H1 (cell line): ENCODE data around the gene ITGA3. TPM values are rescaled to one million over a fixed set of nuclear protein-coding genes. Genes with fewer than 3 reads are reported as not detected.

Source experiments
- CTCF ChIA-PET: fragments of 300-600 bp; sonication (Branson Sonifier 250); formaldehyde crosslinking; loops from one replicate; lab custom pipeline; 2021; ENCODE audit not compliant: partially characterized antibody; lab: Charles Lee
- POLR2A ChIA-PET: fragments of 300-600 bp; sonication (Branson Sonifier 250); formaldehyde crosslinking; loops from one replicate; lab custom pipeline; 2021; ENCODE audit warnings: inconsistent platforms; ENCODE audit not compliant: partially characterized antibody; lab: Charles Lee
- DNase-seq, 2 experiments: peaks; one replicate each; pipeline versions ENCODE4 v3.0.0 to v3.0.0-alpha.2; 2010 to 2022; ENCODE audit warnings: low spot score in 2 of 2, low read depth in 1 of 2, mixed read lengths in 1 of 2
- FAIRE-seq: peaks from 2 replicates; lab custom pipeline; 2011; peaks lifted over from hg19 to GRCh38; lab: Jason Lieb, UNC
- H2AFZ ChIP-seq: 2 replicates; pipeline ENCODE4 v1.8.1; 2012; ENCODE audit warnings: low read length, inconsistent platforms
- H2AK5ac ChIP-seq: 2 replicates; pipeline ENCODE4 v1.6.1; 2013; ENCODE audit warnings: low read depth, low read length
- H2BK120ac ChIP-seq: replicated peaks from 2 replicates; pipeline ENCODE3; 2013; ENCODE audit warnings: low read depth, low read length, inconsistent platforms
- H2BK12ac ChIP-seq: 2 replicates; pipeline ENCODE4 v1.6.1; 2013; ENCODE audit warnings: low read depth, low read length
- H2BK15ac ChIP-seq: 2 replicates; pipeline ENCODE4 v1.6.1; 2013; ENCODE audit warnings: low read length
- H2BK20ac ChIP-seq: 2 replicates; pipeline ENCODE4 v1.6.1; 2013; ENCODE audit warnings: low read length
- H2BK5ac ChIP-seq: 2 replicates; pipeline ENCODE4 v1.6.1; 2013; ENCODE audit warnings: low read depth, low read length
- H3K14ac ChIP-seq: 2 replicates; pipeline ENCODE4 v1.6.1; 2013; ENCODE audit warnings: inconsistent platforms; ENCODE audit not compliant: insufficient read length
- H3K18ac ChIP-seq: 2 replicates; pipeline ENCODE4 v1.6.1; 2013; ENCODE audit warnings: low read length; ENCODE audit errors: extremely low read depth
- H3K23ac ChIP-seq: 2 replicates; pipeline ENCODE4 v1.6.1; 2013; ENCODE audit warnings: inconsistent platforms; ENCODE audit not compliant: insufficient read length
- H3K23me2 ChIP-seq: 2 replicates; pipeline ENCODE4 v1.6.1; 2013; ENCODE audit warnings: low read depth, low read length
- H3K27ac ChIP-seq: 2 replicates; pipeline ENCODE4 v1.6.1; 2011; ENCODE audit warnings: low read depth, low read length, inconsistent platforms
- H3K27me3 ChIP-seq, 4 experiments: replicated peaks in 1 of 4; 1 replicate in 1 of 4; 2 replicates in 3 of 4; pipeline versions ENCODE4 v1.6.1 to v1.8.1; 2011 to 2013; ENCODE audit warnings: low read length in 3 of 4, mild to moderate bottlenecking in 3 of 4, inconsistent platforms in 2 of 4, mixed read lengths in 2 of 4, moderate library complexity in 1 of 4; ENCODE audit not compliant: control insufficient read depth in 3 of 4, insufficient read depth in 3 of 4; ENCODE audit errors: extremely low read depth in 1 of 4
- H3K36me3 ChIP-seq, 4 experiments: 2 replicates each; pipeline versions ENCODE4 v1.6.1 to v1.8.1; 2011 to 2013; ENCODE audit warnings: mild to moderate bottlenecking in 4 of 4, low read length in 3 of 4, moderate library complexity in 2 of 4, control low read depth in 1 of 4, inconsistent platforms in 1 of 4; ENCODE audit not compliant: insufficient read depth in 4 of 4, control insufficient read depth in 2 of 4
- H3K4ac ChIP-seq: replicated peaks from 2 replicates; pipeline ENCODE3; 2013; ENCODE audit warnings: low read length, low read depth, mixed read lengths, inconsistent platforms; ENCODE audit not compliant: insufficient read length
- H3K4me1 ChIP-seq, 4 experiments: replicated peaks in 1 of 4; 1 replicate in 1 of 4; 2 replicates in 3 of 4; pipeline versions ENCODE4 v1.6.1 to v1.8.1; 2011 to 2013; ENCODE audit warnings: low read length in 3 of 4, inconsistent platforms in 2 of 4, mixed read lengths in 1 of 4; ENCODE audit not compliant: insufficient read depth in 4 of 4, control insufficient read depth in 3 of 4
- H3K4me2 ChIP-seq, 2 experiments: 2 replicates each; pipeline versions ENCODE4 v1.6.1 to v1.8.1; 2011 to 2013; ENCODE audit warnings: low read depth in 2 of 2, low read length in 2 of 2, control low read depth in 1 of 2, inconsistent platforms in 1 of 2, mild to moderate bottlenecking in 1 of 2; ENCODE audit not compliant: insufficient read depth in 1 of 2
- H3K4me3 ChIP-seq, 4 experiments: fragments of 200-600, 300-600 bp in 1 of 4; sonication (generic), shearing (Covaris generic), sonication (Bioruptor Twin) in 1 of 4; 2 replicates each; pipeline versions ENCODE4 v1.5.1 to v1.8.1; 2011 to 2016; ENCODE audit warnings: low read length in 4 of 4, low read depth in 3 of 4, control low read depth in 2 of 4, inconsistent platforms in 2 of 4, mild to moderate bottlenecking in 2 of 4, mixed read lengths in 1 of 4, moderate library complexity in 1 of 4; ENCODE audit not compliant: insufficient read depth in 2 of 4; ENCODE audit errors: extremely low read depth in 1 of 4
- H3K56ac ChIP-seq: replicated peaks from 2 replicates; pipeline ENCODE3; 2013; ENCODE audit warnings: low read depth, mild to moderate bottlenecking, mixed read lengths, low read length, inconsistent platforms; ENCODE audit not compliant: insufficient read length
- H3K79me1 ChIP-seq: 2 replicates; pipeline ENCODE4 v1.6.1; 2013; ENCODE audit warnings: low read depth, low read length, control low read depth
- H3K79me2 ChIP-seq, 2 experiments: 2 replicates each; pipeline versions ENCODE4 v1.6.1 to v1.8.1; 2012 to 2013; ENCODE audit warnings: low read length in 2 of 2, mild to moderate bottlenecking in 2 of 2, inconsistent platforms in 1 of 2; ENCODE audit not compliant: insufficient read depth in 2 of 2, control insufficient read depth in 1 of 2
- H3K9ac ChIP-seq, 4 experiments: replicated peaks in 1 of 4; 1 replicate in 1 of 4; 2 replicates in 3 of 4; pipeline versions ENCODE4 v1.6.1 to v1.8.1; 2011 to 2013; ENCODE audit warnings: low read depth in 3 of 4, low read length in 3 of 4, control low read depth in 2 of 4, mild to moderate bottlenecking in 2 of 4, moderate library complexity in 2 of 4, inconsistent platforms in 1 of 4; ENCODE audit errors: extremely low read depth in 1 of 4
- H3K9me3 ChIP-seq, 2 experiments: 2 replicates each; pipeline versions ENCODE4 v1.6.1 to v1.8.1; 2012 to 2013; ENCODE audit warnings: mild to moderate bottlenecking in 2 of 2, moderate library complexity in 2 of 2, control low read depth in 1 of 2, inconsistent platforms in 1 of 2, low read depth in 1 of 2, low read length in 1 of 2, mixed read lengths in 1 of 2; ENCODE audit not compliant: insufficient read depth in 2 of 2
- H4K20me1 ChIP-seq, 2 experiments: replicated peaks in 1 of 2; 2 replicates each; pipeline versions ENCODE3 to v1.8.1; 2011 to 2013; ENCODE audit warnings: inconsistent platforms in 2 of 2, low read length in 2 of 2, mild to moderate bottlenecking in 1 of 2; ENCODE audit not compliant: insufficient read depth in 2 of 2, control insufficient read depth in 1 of 2
- H4K5ac ChIP-seq: 2 replicates; pipeline ENCODE4 v1.6.1; 2013; ENCODE audit warnings: low read length, low read depth, mixed read lengths, inconsistent platforms; ENCODE audit not compliant: insufficient read length
- H4K8ac ChIP-seq: 2 replicates; pipeline ENCODE4 v1.8.0; 2013; ENCODE audit warnings: mild to moderate bottlenecking, moderate library complexity, low read length, inconsistent platforms; ENCODE audit not compliant: insufficient read depth; ENCODE audit errors: extremely low read depth
- H4K91ac ChIP-seq: replicated peaks from 2 replicates; pipeline ENCODE3; 2013; ENCODE audit warnings: low read length, mixed read lengths, inconsistent platforms; ENCODE audit not compliant: insufficient read length
- CREB1 ChIP-seq: IDR thresholded peaks from 2 replicates; pipeline ENCODE4 v1.6.1; 2012; ENCODE audit warnings: inconsistent platforms
- CTBP2 ChIP-seq: IDR thresholded peaks from 2 replicates; pipeline ENCODE4 v1.7.0; 2011; ENCODE audit warnings: borderline replicate concordance, mild to moderate bottlenecking, moderate library complexity, mixed read lengths, low read length; ENCODE audit not compliant: insufficient read depth, insufficient read length
- EZH2 ChIP-seq: fragments of 200-600 bp; sonication (generic); IDR thresholded peaks from 2 replicates; pipeline ENCODE4 v1.7.1; 2012; ENCODE audit warnings: low read depth, mild to moderate bottlenecking, moderate library complexity, low read length, inconsistent platforms; ENCODE audit not compliant: severe bottlenecking
- GABPA ChIP-seq: IDR thresholded peaks from 2 replicates; pipeline ENCODE4 v1.6.1; 2011; ENCODE audit warnings: mild to moderate bottlenecking, low read length, moderate library complexity, borderline replicate concordance; ENCODE audit not compliant: insufficient read depth
- NRF1 ChIP-seq: IDR thresholded peaks from 2 replicates; pipeline ENCODE4 v1.6.1; 2011; ENCODE audit warnings: mild to moderate bottlenecking, low read depth, low read length, improper control_type of control experiment
- TAF7 ChIP-seq: optimal IDR thresholded peaks from 2 replicates; pipeline ENCODE3; 2011; ENCODE audit warnings: low read depth, mild to moderate bottlenecking, inconsistent platforms, low read length, moderate library complexity, borderline replicate concordance
- WGBS, 2 experiments: shearing (Covaris generic) in 1 of 2; methylation state at CpG; one replicate each; pipeline versions ENCODE4 v1.1.6 to v1.1.7; 2013 to 2015; ENCODE audit warnings: low lambda C conversion rate in 2 of 2, mixed read lengths in 2 of 2, inconsistent platforms in 1 of 2, low coverage in 1 of 2, missing lambda C conversion rate in 1 of 2; ENCODE audit not compliant: insufficient replicate concordance in 2 of 2, insufficient coverage in 1 of 2, insufficient read length in 1 of 2; ENCODE audit errors: extremely low coverage in 1 of 2, missing lambda C conversion rate in 1 of 2; 5-methylcytosine and 5-hydroxymethylcytosine counted together
- polyA plus RNA-seq, 7 experiments: library from polyadenylated mRNA; depleted of rRNA in 3 of 7; stranded (reverse) in 5 of 7; unstranded in 2 of 7; fragments of >200 nt in 5 of 7; fragments of 200-250 nt in 2 of 7; gene quantifications; 1 replicate in 5 of 7; 2 replicates in 1 of 7; 4 replicates in 1 of 7; pipeline versions ENCODE4 v1.2.1 to v1.2.3, GENCODE V29; 2011 to 2013; ENCODE audit warnings: missing spikeins in 2 of 7, mixed read lengths in 2 of 7
- total RNA-seq: library from RNA; stranded (reverse); fragmentation: NEBNext Ultra II Directional; extraction: Animal tissue kit (Norgen Biotek cat#: 25700); gene quantifications from 2 replicates; pipeline ENCODE4 v1.2.1, GENCODE V29; 2021
- TF ChIP-seq, protein P1 (sequence below): IDR thresholded peaks from 2 replicates; pipeline ENCODE4 v1.6.1; 2012; ENCODE audit warnings: inconsistent platforms
- TF ChIP-seq, protein P2 (sequence below), 3 experiments: IDR thresholded peaks; 1 replicate in 2 of 3; 2 replicates in 1 of 3; pipeline versions ENCODE4 v1.5.1 to v1.6.1; 2011; ENCODE audit warnings: low read length in 3 of 3, mild to moderate bottlenecking in 3 of 3, inconsistent platforms in 2 of 3, low read depth in 1 of 3, moderate library complexity in 1 of 3; ENCODE audit not compliant: insufficient read depth in 1 of 3; ENCODE audit errors: control extremely low read depth in 1 of 3

Gene ITGA3
- total and polyA plus RNA-seq, 2 of the 8 experiments (the other 6 are each of a cell fraction or from before 2014, with no cell fraction given), result 24.0 to 24.2 TPM

DNA sequence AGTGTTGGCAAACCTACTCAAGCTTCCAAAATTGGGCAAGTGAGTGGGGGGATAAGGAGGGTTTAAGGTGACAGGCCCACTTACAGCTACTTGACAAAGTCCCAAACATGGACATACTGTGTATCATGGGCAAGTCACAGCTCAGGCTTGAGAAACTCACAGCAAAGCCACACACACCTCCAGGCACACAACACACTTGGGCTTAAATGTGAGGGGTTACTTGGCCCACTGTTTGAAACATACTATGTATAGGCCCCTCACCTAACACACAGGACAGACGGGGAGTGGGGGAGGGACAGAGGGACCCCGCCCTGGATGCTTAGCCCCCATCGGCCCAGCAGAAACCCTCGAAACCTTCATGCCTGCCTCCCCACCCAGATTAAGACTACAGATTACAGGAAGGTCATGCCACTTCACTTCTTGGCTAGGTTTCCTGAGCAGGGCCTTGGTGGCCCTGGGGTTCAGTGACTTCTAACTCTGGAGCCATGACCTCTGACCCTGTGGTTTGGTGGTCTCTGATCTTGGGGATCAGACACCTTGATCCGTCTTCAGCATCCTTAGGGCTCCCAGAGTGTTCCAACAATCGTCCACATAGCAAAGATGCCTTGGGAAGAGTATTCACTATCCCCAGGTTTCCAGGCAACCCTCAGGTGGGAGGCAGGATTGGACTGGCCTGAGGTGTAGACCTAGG lies 76.3 kb downstream of the ITGA3 start:
- H3K18ac ChIP-seq, result no peak overlapping the region
- no peaks in the 10 kb centered on the region for H3K9me3 ChIP-seq
- no peak overlapping the region for H2BK5ac ChIP-seq
- H3K4me3 ChIP-seq, result no peak overlapping the region
- POLR2A ChIA-PET, result interaction anchor here (1.2 to 2.9 kb wide), 6 partner anchors 8 to 32 kb away, joined by 3 to 10 read pairs (median 4); no protein-coding TSS in a partner anchor
- no peak overlapping the region for H2AK5ac ChIP-seq
- peaks cover 0 to 11% (median 2%) of the 10 kb centered on the region in 4 experiments; a peak in 4 of 7 replicates for H3K27me3 ChIP-seq
- peaks cover 0 to 2% (median 0%) of the 10 kb centered on the region in 4 experiments; a peak in 1 of 8 replicates for H3K36me3 ChIP-seq
- H2BK120ac ChIP-seq, result no peak overlapping the region
- H4K8ac ChIP-seq, result no peak overlapping the region
- DNase-seq (no peak), FAIRE-seq (no peak)
- H3K14ac ChIP-seq, result no peak overlapping the region
- H3K79me2 ChIP-seq, result no peaks in the 10 kb centered on the region
- 90% methylated on average over 6 of the region's 6 CpGs; no CpG with 5 or more reads in 1 of the 2 experiments for WGBS, 2 experiments
- H3K4me2 ChIP-seq, result no peak overlapping the region
- H3K4me1 ChIP-seq, result peaks cover 8 to 36% (median 29%) of the 10 kb centered on the region in 4 experiments
- H4K91ac ChIP-seq, result no peak overlapping the region
- peak overlapping the region; percentile 72; the same call in 1 of the 2 replicates for H2BK15ac ChIP-seq
- H3K23ac ChIP-seq, result no peak overlapping the region
- H3K56ac ChIP-seq, result no peak overlapping the region
- H3K27ac ChIP-seq, result no peak overlapping the region
- H2BK12ac ChIP-seq, result peak overlapping the region; percentile 80; the same call in 1 of the 2 replicates
- no peak overlapping the region for H2AFZ ChIP-seq
- H4K20me1 ChIP-seq, result peaks cover 0 to 1% of the 10 kb centered on the region in 2 experiments
- H3K9ac ChIP-seq, result no peak overlapping the region
- H3K23me2 ChIP-seq, result peaks cover 20% of the 10 kb centered on the region
- no peaks in the 10 kb centered on the region for H3K79me1 ChIP-seq
- peak overlapping the region; percentile 15; the same call in 1 of the 2 replicates for H2BK20ac ChIP-seq
- no peak overlapping the region for H4K5ac ChIP-seq
- H3K4ac ChIP-seq, result no peak overlapping the region
- CTCF ChIA-PET, result interaction anchor here (0.5 to 21.6 kb wide), 15 partner anchors 10 to 688 kb away, joined by 3 to 299 read pairs (median 5); partner anchors contain the start of genes PPP1R9B and TMEM92
- TF ChIP-seq EZH2 (no peak), CREB1 (no peak), TAF7 (no peak), GABPA (no peak), CTBP2 (no peak), NRF1 (no peak)
- TF ChIP-seq, protein P1, sequence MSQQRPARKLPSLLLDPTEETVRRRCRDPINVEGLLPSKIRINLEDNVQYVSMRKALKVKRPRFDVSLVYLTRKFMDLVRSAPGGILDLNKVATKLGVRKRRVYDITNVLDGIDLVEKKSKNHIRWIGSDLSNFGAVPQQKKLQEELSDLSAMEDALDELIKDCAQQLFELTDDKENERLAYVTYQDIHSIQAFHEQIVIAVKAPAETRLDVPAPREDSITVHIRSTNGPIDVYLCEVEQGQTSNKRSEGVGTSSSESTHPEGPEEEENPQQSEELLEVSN, result no peak
- TF ChIP-seq, protein P2, sequence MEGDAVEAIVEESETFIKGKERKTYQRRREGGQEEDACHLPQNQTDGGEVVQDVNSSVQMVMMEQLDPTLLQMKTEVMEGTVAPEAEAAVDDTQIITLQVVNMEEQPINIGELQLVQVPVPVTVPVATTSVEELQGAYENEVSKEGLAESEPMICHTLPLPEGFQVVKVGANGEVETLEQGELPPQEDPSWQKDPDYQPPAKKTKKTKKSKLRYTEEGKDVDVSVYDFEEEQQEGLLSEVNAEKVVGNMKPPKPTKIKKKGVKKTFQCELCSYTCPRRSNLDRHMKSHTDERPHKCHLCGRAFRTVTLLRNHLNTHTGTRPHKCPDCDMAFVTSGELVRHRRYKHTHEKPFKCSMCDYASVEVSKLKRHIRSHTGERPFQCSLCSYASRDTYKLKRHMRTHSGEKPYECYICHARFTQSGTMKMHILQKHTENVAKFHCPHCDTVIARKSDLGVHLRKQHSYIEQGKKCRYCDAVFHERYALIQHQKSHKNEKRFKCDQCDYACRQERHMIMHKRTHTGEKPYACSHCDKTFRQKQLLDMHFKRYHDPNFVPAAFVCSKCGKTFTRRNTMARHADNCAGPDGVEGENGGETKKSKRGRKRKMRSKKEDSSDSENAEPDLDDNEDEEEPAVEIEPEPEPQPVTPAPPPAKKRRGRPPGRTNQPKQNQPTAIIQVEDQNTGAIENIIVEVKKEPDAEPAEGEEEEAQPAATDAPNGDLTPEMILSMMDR (IDR thresholded peaks at IDR 0.05; ENCODE audit: control extremely low read depth in 1 of 3, insufficient read depth in 1 of 3, low read depth in 1 of 3, low read length in 3 of 3), result no peak
